ENCODE data around the gene EXOC3L1. TPM values are rescaled to one million over a fixed set of nuclear protein-coding genes. Genes with fewer than 3 reads are reported as not detected.

The EXOC3L1 gene
- total and polyA plus RNA-seq, 2 of the 4 experiments (the other 2 are of a cell fraction) = not detected

GRCh38 chr16:67151431-67152097 is 38.4 kb downstream of the EXOC3L1 start:
- peak overlapping the region; percentile 81; the same call in 1 of the 2 replicates for H3K23ac ChIP-seq (ENCODE audit: low read depth, low read length)
- peak overlapping the region; percentile 84 for H3K4me2 ChIP-seq (ENCODE audit: low read depth, low read length)
- H2AK9ac ChIP-seq (replicated peaks; ENCODE audit: low read depth, low read length, poor library complexity) = peak overlapping the region; percentile 95
- no peak overlapping the region for H2BK5ac ChIP-seq (ENCODE audit: low read depth, low read length, poor library complexity, severe bottlenecking)
- BruUV-seq (replicated peaks) = no TSS peak
- peaks cover 0 to 30% of the 10 kb centered on the region in 2 experiments; a peak in 2 of 4 replicates for H3K79me1 ChIP-seq (ENCODE audit: low read depth in 1 of 2, low read length in 2 of 2)
- peak overlapping the region; percentile 52 for H2BK120ac ChIP-seq (ENCODE audit: low read depth, low read length)
- ATAC-seq (ENCODE audit: low read depth) = no peak
- peak overlapping the region; percentile 72 to 97; a peak in 3 of 4 replicates for H4K8ac ChIP-seq (ENCODE audit: low read depth in 2 of 2, low read length in 2 of 2)
- H3K56ac ChIP-seq (ENCODE audit: extremely low read depth, insufficient read depth, low read length) = no peak overlapping the region
- H2BK20ac ChIP-seq (ENCODE audit: low read depth, low read length) = no peak overlapping the region; the same call in 1 of the 2 replicates
- intact Hi-C loops (cut with micrococcal nuclease) (loop anchor here (2.0 to 10.0 kb wide), 2 partner anchors 133 to 257 kb away; no protein-coding TSS in a partner anchor), in situ Hi-C loops (cut with MboI; ENCODE audit: low sequenced_read_pairs) (no loop called here), dilution Hi-C loops (cut with HindIII; ENCODE audit: low sequenced_read_pairs, unreplicated experiment) (no loop called here)
- H3K9me1 ChIP-seq (ENCODE audit: insufficient read depth, low read length) = peaks cover 4% of the 10 kb centered on the region; the same call in 1 of the 2 replicates
- peak overlapping the region; percentile 66 for H2AK5ac ChIP-seq (ENCODE audit: low read depth, low read length)
- no peaks in the 10 kb centered on the region for H3K9me3 ChIP-seq (ENCODE audit: control insufficient read depth, insufficient read depth, low read length)
- DNase-seq = no peak
- peak overlapping the region; percentile 65 for H4K5ac ChIP-seq (ENCODE audit: low read depth, low read length)
- peaks cover 27% of the 10 kb centered on the region for H4K20me1 ChIP-seq (ENCODE audit: insufficient read depth, low read length)
- 0 out of 3 replicates have a peak overlapping the region, but pooled peaks have one; percentile 77 for H2BK15ac ChIP-seq (ENCODE audit: low read depth, low read length)
- CTCF ChIA-PET = interaction anchor here (1.0 kb wide), 1 partner anchor 11 kb away, joined by 3 read pairs; no protein-coding TSS in a partner anchor
- peak overlapping the region; percentile 96 for H3K14ac ChIP-seq (replicated peaks; ENCODE audit: low read depth, low read length)
- H3K27me3 ChIP-seq (ENCODE audit: control insufficient read depth, insufficient read depth, low read length) = no peaks in the 10 kb centered on the region
- H3K4ac ChIP-seq (ENCODE audit: low read depth, low read length) = peak overlapping the region; percentile 87
- H3K4me1 ChIP-seq (ENCODE audit: control insufficient read depth, insufficient read depth, low read length) = peaks cover 6% of the 10 kb centered on the region; the same call in 1 of the 2 replicates
- POLR2A ChIA-PET (ENCODE audit: unreplicated experiment) = no interaction called here
- H2AFZ ChIP-seq (replicated peaks; ENCODE audit: low read length, poor library complexity) = peak overlapping the region; percentile 99
- no peak overlapping the region; the same call in 1 of the 2 replicates for H3K18ac ChIP-seq (ENCODE audit: low read depth, low read length)
- WGBS, 2 experiments (ENCODE audit: extremely low coverage in 2 of 2, insufficient read length in 1 of 2) = 60% methylated on average over 2 of the region's 8 CpGs; no CpG with 5 or more reads in 1 of the 2 experiments
- TF ChIP-seq MAFK (IDR thresholded peaks at IDR 0.05; ENCODE audit: low read depth, low read length) (no peak), RAD21 (IDR thresholded peaks at IDR 0.05; ENCODE audit: low read length) (no peak), POLR2A (IDR thresholded peaks at IDR 0.05; ENCODE audit: low read depth, low read length) (no peak), SMC3 (IDR thresholded peaks at IDR 0.05; ENCODE audit: low read depth, low read length) (no peak), ELK1 (IDR thresholded peaks at IDR 0.05; ENCODE audit: borderline replicate concordance, low read depth, low read length) (no peak), NFE2L2 (IDR thresholded peaks at IDR 0.05; ENCODE audit: low read depth, low read length) (no peak)
- H3K36me3 ChIP-seq (ENCODE audit: control insufficient read depth, insufficient read depth, low read length) = peaks cover 25% of the 10 kb centered on the region
- peak overlapping the region; percentile 64 for H3K9ac ChIP-seq (ENCODE audit: low read depth, low read length)
- peak overlapping the region; percentile 71 for H4K91ac ChIP-seq (ENCODE audit: insufficient read depth, low read depth, low read length)
- H3K27ac ChIP-seq (ENCODE audit: insufficient read depth, low read length) = peak overlapping the region; percentile 92
- H3K4me3 ChIP-seq (ENCODE audit: insufficient read depth, low read depth, low read length) = no peak overlapping the region
